ENCODE data around the gene VCAM1. TPM values are rescaled to one million over a fixed set of nuclear protein-coding genes. Genes with fewer than 3 reads are reported as not detected.

VCAM1 gene
- total and polyA plus RNA-seq, 2 of the 8 experiments (the other 6 are each of a cell fraction or from before 2014, with no cell fraction given) = 0.21 TPM; not detected in 1

DNA sequence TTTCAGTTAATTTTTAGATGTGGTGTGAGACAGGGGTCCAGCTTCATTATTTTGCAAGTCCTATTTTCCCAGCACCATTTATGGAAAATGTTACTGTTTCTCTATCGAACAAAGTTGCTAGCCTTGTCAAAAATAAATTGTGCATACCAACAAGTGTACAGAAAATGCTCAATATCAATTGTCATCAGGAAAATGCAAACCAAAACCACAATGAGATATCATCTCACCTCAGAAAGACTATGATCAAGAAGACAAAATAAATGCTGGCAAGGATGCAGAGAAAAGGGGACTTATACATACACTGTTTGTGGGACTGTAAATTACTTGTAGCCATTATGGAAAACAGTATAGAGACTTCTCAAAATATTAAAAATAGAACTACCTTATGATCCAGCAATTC is 54.8 kb downstream of the VCAM1 start:
- H4K8ac ChIP-seq (ENCODE audit: extremely low read depth, insufficient read depth, low read length) = no peak overlapping the region
- H3K23me2 ChIP-seq (ENCODE audit: low read depth, low read length) = no peaks in the 10 kb centered on the region
- H2AK5ac ChIP-seq (ENCODE audit: low read depth, low read length) = no peak overlapping the region
- H3K4me2 ChIP-seq (ENCODE audit: insufficient read depth in 1 of 2, low read depth in 2 of 2, low read length in 2 of 2) = no peak overlapping the region
- no peak for DNase-seq (ENCODE audit: low read depth in 1 of 2, low spot score in 2 of 2)
- no peak overlapping the region for H4K91ac ChIP-seq (replicated peaks; ENCODE audit: insufficient read length, low read length)
- no peak overlapping the region for H3K14ac ChIP-seq (ENCODE audit: insufficient read length)
- H2BK120ac ChIP-seq (replicated peaks; ENCODE audit: low read depth, low read length) = no peak overlapping the region
- no peak overlapping the region for H2AFZ ChIP-seq (ENCODE audit: low read length)
- ChIA-PET CTCF (ENCODE audit: partially characterized antibody) (interaction anchor here (0.8 to 1.1 kb wide), 2 partner anchors 9 to 15 kb away, joined by 3 read pairs; no protein-coding TSS in a partner anchor), POLR2A (ENCODE audit: partially characterized antibody) (no interaction called here)
- H3K79me2 ChIP-seq (ENCODE audit: control insufficient read depth in 1 of 2, insufficient read depth in 2 of 2, low read length in 2 of 2) = no peaks in the 10 kb centered on the region
- no peaks in the 10 kb centered on the region for H3K36me3 ChIP-seq (ENCODE audit: control insufficient read depth in 2 of 4, insufficient read depth in 4 of 4, low read length in 3 of 4)
- H2BK5ac ChIP-seq (ENCODE audit: low read depth, low read length) = no peak overlapping the region
- H2BK15ac ChIP-seq (ENCODE audit: low read length) = no peak overlapping the region
- no peak overlapping the region for H3K56ac ChIP-seq (replicated peaks; ENCODE audit: insufficient read length, low read depth, low read length)
- H3K23ac ChIP-seq (ENCODE audit: insufficient read length) = no peak overlapping the region
- WGBS, 2 experiments (ENCODE audit: extremely low coverage in 1 of 2, insufficient coverage in 1 of 2, insufficient read length in 1 of 2, insufficient replicate concordance in 2 of 2, low coverage in 1 of 2, low lambda C conversion rate in 2 of 2, missing lambda C conversion rate in 1 of 2) = 92% methylated on average over 1 of the region's 1 CpG; no CpG with 5 or more reads in 1 of the 2 experiments
- H3K79me1 ChIP-seq (ENCODE audit: low read depth, low read length) = no peaks in the 10 kb centered on the region
- H3K9me3 ChIP-seq (ENCODE audit: insufficient read depth in 2 of 2, low read depth in 1 of 2, low read length in 1 of 2) = no peaks in the 10 kb centered on the region
- no peak overlapping the region for H2BK12ac ChIP-seq (ENCODE audit: low read depth, low read length)
- H3K18ac ChIP-seq (ENCODE audit: extremely low read depth, low read length) = no peak overlapping the region
- no peak overlapping the region for H3K27ac ChIP-seq (ENCODE audit: low read depth, low read length)
- no peaks in the 10 kb centered on the region for H4K20me1 ChIP-seq (replicated peaks in 1 of 2; ENCODE audit: control insufficient read depth in 1 of 2, insufficient read depth in 2 of 2, low read length in 2 of 2)
- H3K4ac ChIP-seq (replicated peaks; ENCODE audit: insufficient read length, low read depth, low read length) = no peak overlapping the region
- no peak overlapping the region for H2BK20ac ChIP-seq (ENCODE audit: low read length)
- H4K5ac ChIP-seq (ENCODE audit: insufficient read length, low read depth, low read length) = no peak overlapping the region
- FAIRE-seq = no peak
- no peak overlapping the region for H3K4me3 ChIP-seq (ENCODE audit: extremely low read depth in 1 of 4, insufficient read depth in 2 of 4, low read depth in 3 of 4, low read length in 4 of 4)
- no peak overlapping the region for H3K9ac ChIP-seq (replicated peaks in 1 of 4; ENCODE audit: extremely low read depth in 1 of 4, low read depth in 3 of 4, low read length in 3 of 4)
- H3K4me1 ChIP-seq (replicated peaks in 1 of 4; ENCODE audit: control insufficient read depth in 3 of 4, insufficient read depth in 4 of 4, low read length in 3 of 4) = no peaks in the 10 kb centered on the region
- H3K27me3 ChIP-seq (replicated peaks in 1 of 4; ENCODE audit: control insufficient read depth in 3 of 4, extremely low read depth in 1 of 4, insufficient read depth in 3 of 4, low read length in 3 of 4) = no peaks in the 10 kb centered on the region
- TF ChIP-seq RBBP5 (IDR thresholded peaks at IDR 0.05; ENCODE audit: borderline replicate concordance, low read depth, low read length) (no peak), SP4 (IDR thresholded peaks at IDR 0.05; ENCODE audit: low read length) (no peak), SIX5 (IDR thresholded peaks at IDR 0.05; ENCODE audit: low read depth, low read length) (no peak)
- TF ChIP-seq, protein P1, sequence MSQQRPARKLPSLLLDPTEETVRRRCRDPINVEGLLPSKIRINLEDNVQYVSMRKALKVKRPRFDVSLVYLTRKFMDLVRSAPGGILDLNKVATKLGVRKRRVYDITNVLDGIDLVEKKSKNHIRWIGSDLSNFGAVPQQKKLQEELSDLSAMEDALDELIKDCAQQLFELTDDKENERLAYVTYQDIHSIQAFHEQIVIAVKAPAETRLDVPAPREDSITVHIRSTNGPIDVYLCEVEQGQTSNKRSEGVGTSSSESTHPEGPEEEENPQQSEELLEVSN (IDR thresholded peaks at IDR 0.05) = no peak
- TF ChIP-seq, protein P2, sequence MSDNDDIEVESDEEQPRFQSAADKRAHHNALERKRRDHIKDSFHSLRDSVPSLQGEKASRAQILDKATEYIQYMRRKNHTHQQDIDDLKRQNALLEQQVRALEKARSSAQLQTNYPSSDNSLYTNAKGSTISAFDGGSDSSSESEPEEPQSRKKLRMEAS (IDR thresholded peaks at IDR 0.05) = no peak
- TF ChIP-seq, protein P3, sequence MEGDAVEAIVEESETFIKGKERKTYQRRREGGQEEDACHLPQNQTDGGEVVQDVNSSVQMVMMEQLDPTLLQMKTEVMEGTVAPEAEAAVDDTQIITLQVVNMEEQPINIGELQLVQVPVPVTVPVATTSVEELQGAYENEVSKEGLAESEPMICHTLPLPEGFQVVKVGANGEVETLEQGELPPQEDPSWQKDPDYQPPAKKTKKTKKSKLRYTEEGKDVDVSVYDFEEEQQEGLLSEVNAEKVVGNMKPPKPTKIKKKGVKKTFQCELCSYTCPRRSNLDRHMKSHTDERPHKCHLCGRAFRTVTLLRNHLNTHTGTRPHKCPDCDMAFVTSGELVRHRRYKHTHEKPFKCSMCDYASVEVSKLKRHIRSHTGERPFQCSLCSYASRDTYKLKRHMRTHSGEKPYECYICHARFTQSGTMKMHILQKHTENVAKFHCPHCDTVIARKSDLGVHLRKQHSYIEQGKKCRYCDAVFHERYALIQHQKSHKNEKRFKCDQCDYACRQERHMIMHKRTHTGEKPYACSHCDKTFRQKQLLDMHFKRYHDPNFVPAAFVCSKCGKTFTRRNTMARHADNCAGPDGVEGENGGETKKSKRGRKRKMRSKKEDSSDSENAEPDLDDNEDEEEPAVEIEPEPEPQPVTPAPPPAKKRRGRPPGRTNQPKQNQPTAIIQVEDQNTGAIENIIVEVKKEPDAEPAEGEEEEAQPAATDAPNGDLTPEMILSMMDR (IDR thresholded peaks at IDR 0.05; ENCODE audit: control extremely low read depth in 1 of 3, insufficient read depth in 1 of 3, low read depth in 1 of 3, low read length in 3 of 3) = no peak

Measured in H1 (cell line).